Loucy (cell line): Measurements from ENCODE around the gene MEFV.

Source experiments
- H2AFZ ChIP-seq: fragments of 200-600 bp; sonication (generic); 2 replicates; pipeline ENCODE4 v1.6.0; 2016; ENCODE audit warnings: antibody characterized with exemption, mild to moderate bottlenecking, low read length, moderate library complexity
- H3F3A ChIP-seq: fragments of 200-600 bp; 2 replicates; pipeline ENCODE4 v1.6.0; 2016; ENCODE audit warnings: antibody characterized with exemption, low read depth, mild to moderate bottlenecking
- H3K27me3 ChIP-seq: fragments of 200-600 bp; sonication (generic); 2 replicates; pipeline ENCODE4 v1.6.1; 2014; ENCODE audit warnings: low read length, mild to moderate bottlenecking; ENCODE audit not compliant: insufficient read depth, poor library complexity, severe bottlenecking
- H3K36me3 ChIP-seq: fragments of 200-600 bp; sonication (generic); 2 replicates; pipeline ENCODE4 v1.6.1; 2016; ENCODE audit warnings: low read length; ENCODE audit not compliant: insufficient read depth
- H3K4me1 ChIP-seq: fragments of 200-600 bp; sonication (generic); 2 replicates; pipeline ENCODE4 v1.5.1; 2014; ENCODE audit warnings: low read length, mild to moderate bottlenecking; ENCODE audit not compliant: insufficient read depth, poor library complexity, severe bottlenecking
- H3K4me2 ChIP-seq: fragments of 200-600 bp; sonication (generic); 2 replicates; pipeline ENCODE4 v1.6.0; 2014; ENCODE audit warnings: antibody characterized with exemption, low read length, low read depth, mild to moderate bottlenecking; ENCODE audit not compliant: poor library complexity, severe bottlenecking
- H3K4me3 ChIP-seq: fragments of 200-600 bp; sonication (generic); 2 replicates; pipeline ENCODE4 v1.5.1; 2014; ENCODE audit warnings: low read length, mild to moderate bottlenecking, mixed read lengths; ENCODE audit not compliant: poor library complexity, severe bottlenecking
- H3K79me2 ChIP-seq: fragments of 200-600 bp; sonication (generic); 2 replicates; pipeline ENCODE4 v1.6.1; 2014; ENCODE audit warnings: low read length; ENCODE audit not compliant: insufficient read depth
- H3K9ac ChIP-seq: fragments of 200-600 bp; sonication (generic); 2 replicates; pipeline ENCODE4 v1.6.0; 2014; ENCODE audit warnings: mild to moderate bottlenecking, low read depth, low read length, moderate library complexity; ENCODE audit not compliant: poor library complexity, severe bottlenecking
- H3K9me2 ChIP-seq: fragments of 200-600 bp; sonication (generic); replicated peaks from 2 replicates; pipeline ENCODE4 v1.6.1; 2016; ENCODE audit warnings: low read depth, low read length, mixed read lengths
- H3K9me3 ChIP-seq: fragments of 200-600 bp; sonication (generic); 2 replicates; pipeline ENCODE4 v1.6.1; 2014; ENCODE audit warnings: mild to moderate bottlenecking, antibody characterized with exemption, low read length, low read depth; ENCODE audit not compliant: insufficient read depth
- H4K20me1 ChIP-seq: fragments of 200-600 bp; sonication (generic); 2 replicates; pipeline ENCODE4 v1.6.0; 2014; ENCODE audit warnings: antibody characterized with exemption, low read length, mild to moderate bottlenecking; ENCODE audit not compliant: insufficient read depth, poor library complexity, severe bottlenecking
- CTCF ChIP-seq: fragments of 200-600 bp; sonication (generic); conservative IDR thresholded peaks from 2 replicates; pipeline ENCODE4 v1.5.1; 2014; ENCODE audit warnings: mild to moderate bottlenecking, antibody characterized with exemption, low read length
- EZH2phosphoT487 ChIP-seq: fragments of 200-600 bp; IDR thresholded peaks from 2 replicates; pipeline ENCODE4 v1.6.1; 2018; ENCODE audit warnings: antibody characterized with exemption, mild to moderate bottlenecking, moderate library complexity, borderline replicate concordance

Gene MEFV

DNA sequence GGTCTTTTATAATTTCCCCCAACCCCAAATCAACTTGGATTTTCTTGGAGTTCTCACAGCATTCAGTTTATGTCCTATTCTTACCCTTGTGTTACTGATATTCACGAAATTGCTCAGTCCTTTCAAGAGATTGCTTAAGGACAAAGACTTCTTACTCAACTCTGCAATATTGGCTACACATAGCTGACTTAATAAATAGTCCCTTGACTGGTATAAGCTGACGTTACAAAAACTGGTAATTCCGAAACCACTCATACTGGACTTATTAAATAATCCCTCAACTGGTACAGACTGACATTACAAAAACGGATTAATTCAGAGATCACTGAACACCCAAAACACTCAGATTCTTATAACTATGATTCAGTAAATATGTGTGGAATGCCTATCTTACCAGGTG, 47.9 kb upstream of the MEFV start:
- peak overlapping the region; percentile 89 for H3K9ac ChIP-seq
- peaks cover 3% of the 10 kb centered on the region for H3K4me1 ChIP-seq
- peak overlapping the region; percentile 91 for H3K4me3 ChIP-seq
- no peaks in the 10 kb centered on the region for H3F3A ChIP-seq
- H3K9me2 ChIP-seq: no peaks in the 10 kb centered on the region
- peak overlapping the region; percentile 89; the same call in 1 of the 2 replicates for H2AFZ ChIP-seq
- no peaks in the 10 kb centered on the region for H4K20me1 ChIP-seq
- no peak for TF ChIP-seq EZH2phosphoT487
- no peak for TF ChIP-seq CTCF
- peaks cover 39% of the 10 kb centered on the region for H3K79me2 ChIP-seq
- H3K4me2 ChIP-seq: peak overlapping the region; percentile 98
- no peaks in the 10 kb centered on the region for H3K9me3 ChIP-seq
- no peaks in the 10 kb centered on the region for H3K27me3 ChIP-seq
- 0 out of 2 replicates have a peak, but pooled peaks cover 11% of the 10 kb centered on the region for H3K36me3 ChIP-seq

GRCh38 chr16:3295783-3296182, 39.4 kb upstream of the MEFV start:
- H3K4me3 ChIP-seq: no peak overlapping the region
- no peak overlapping the region for H3K9ac ChIP-seq
- H3K4me2 ChIP-seq: no peak overlapping the region
- peaks cover 6% of the 10 kb centered on the region; the same call in 1 of the 2 replicates for H3K36me3 ChIP-seq
- no peaks in the 10 kb centered on the region for H4K20me1 ChIP-seq
- H3F3A ChIP-seq: no peaks in the 10 kb centered on the region
- H3K79me2 ChIP-seq: no peaks in the 10 kb centered on the region; the same call in 1 of the 2 replicates
- H3K9me3 ChIP-seq: no peaks in the 10 kb centered on the region
- no peak overlapping the region for H2AFZ ChIP-seq
- no peaks in the 10 kb centered on the region for H3K27me3 ChIP-seq
- TF ChIP-seq EZH2phosphoT487 (no peak), CTCF (no peak)
- no peaks in the 10 kb centered on the region for H3K9me2 ChIP-seq
- H3K4me1 ChIP-seq: no peaks in the 10 kb centered on the region

GRCh38 chr16:3295209-3295608, 38.8 kb upstream of the MEFV start:
- Histone ChIP-seq H2AFZ (no peak overlapping the region), H3K4me3 (no peak overlapping the region), H3K9me3 (no peaks in the 10 kb centered on the region), H3K9me2 (no peaks in the 10 kb centered on the region), H3K36me3 (peaks cover 12% of the 10 kb centered on the region; the same call in 1 of the 2 replicates), H3K27me3 (no peaks in the 10 kb centered on the region), H3F3A (no peaks in the 10 kb centered on the region), H3K9ac (no peak overlapping the region), H3K79me2 (peaks cover 2% of the 10 kb centered on the region; the same call in 1 of the 2 replicates), H4K20me1 (no peaks in the 10 kb centered on the region), H3K4me1 (no peaks in the 10 kb centered on the region), H3K4me2 (no peak overlapping the region)
- TF ChIP-seq EZH2phosphoT487 (no peak), CTCF (no peak)
